ENCODE measurements around the gene NOXA1.

Gene NOXA1

GRCh38 chr9:137482094-137482781, 59.0 kb downstream of the NOXA1 start:
- in situ Hi-C loops (cut with MboI; ENCODE audit: low sequenced_read_pairs) = no loop called here

Data from HL-60/S4 (cell line).